Measurements from ENCODE around the gene KAT8. TPM values are rescaled to one million over a fixed set of nuclear protein-coding genes. Genes with fewer than 3 reads are reported as not detected.

Gene KAT8
- total RNA-seq, 1 donor: 31.8 TPM

DNA sequence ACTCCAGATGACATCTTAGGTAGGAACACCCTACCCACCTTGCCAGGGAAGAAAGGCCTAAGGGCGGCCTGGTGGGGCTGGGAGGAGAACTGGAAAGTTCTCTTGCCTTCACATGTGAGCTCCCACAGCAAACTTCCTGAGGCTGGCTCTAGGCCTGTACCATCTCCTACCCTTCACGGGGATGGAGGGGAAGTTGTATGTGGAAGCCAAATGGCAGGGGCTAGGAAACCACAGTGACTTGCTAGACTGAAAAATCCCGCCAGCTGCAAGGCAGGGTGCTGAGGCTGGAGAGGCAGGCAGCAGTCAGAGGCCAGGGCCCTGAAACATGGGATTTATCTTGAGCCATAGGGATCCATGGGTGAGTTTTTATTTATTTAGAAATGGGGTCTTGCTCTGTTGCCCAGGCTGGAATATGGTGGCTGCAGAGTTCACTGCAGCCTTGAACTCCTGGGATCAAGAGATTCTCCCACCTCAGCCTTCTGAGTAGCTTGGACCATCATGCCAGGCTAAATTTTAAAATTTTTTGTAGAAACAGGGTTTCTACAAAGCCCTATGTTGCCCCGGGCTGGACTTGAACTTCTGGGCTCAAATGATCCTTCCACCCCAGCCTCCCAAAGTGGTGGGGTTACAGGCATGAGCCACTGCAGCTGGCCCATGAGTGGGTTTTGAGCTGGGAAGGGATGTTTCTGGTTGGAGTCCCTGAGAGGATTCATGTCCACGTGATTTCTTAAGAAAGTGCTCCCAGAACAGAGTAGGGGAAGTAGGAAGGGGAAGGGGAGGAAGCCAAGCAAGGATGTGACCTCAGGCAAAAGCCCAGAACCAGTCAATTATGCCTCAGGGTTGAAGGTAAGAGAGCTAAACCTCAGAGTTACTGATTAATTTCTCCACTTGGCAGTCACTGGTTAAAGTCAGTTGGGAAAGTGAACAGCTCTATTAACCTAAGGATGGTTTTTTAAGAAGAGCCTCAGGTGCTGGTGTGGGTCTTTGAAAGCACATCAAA lies 4.0 kb upstream of the KAT8 start:
- peak; percentile 47 for DNase-seq (ENCODE audit: insufficient read length, low spot score, missing footprints)
- H3K79me2 ChIP-seq (ENCODE audit: insufficient read depth, low read length): peaks cover 18% of the 10 kb centered on the region
- no peaks in the 10 kb centered on the region for H3K27me3 ChIP-seq (ENCODE audit: insufficient read depth, low read length)
- no peak overlapping the region for H3K27ac ChIP-seq (ENCODE audit: low read depth, low read length)
- H3K4me3 ChIP-seq (ENCODE audit: insufficient read depth, low read length): no peak overlapping the region
- no peaks in the 10 kb centered on the region for H3K9me3 ChIP-seq (ENCODE audit: low read depth, low read length)
- no peak overlapping the region for H2AFZ ChIP-seq (ENCODE audit: low read length)
- peaks cover 38% of the 10 kb centered on the region for H3K36me3 ChIP-seq (ENCODE audit: insufficient read depth, low read length)
- peaks cover 4% of the 10 kb centered on the region for H4K20me1 ChIP-seq (ENCODE audit: insufficient read depth, low read length)
- no peak overlapping the region for H3K4me2 ChIP-seq (ENCODE audit: insufficient read depth, low read length)
- H3K4me1 ChIP-seq (ENCODE audit: insufficient read depth, low read length): peaks cover 16% of the 10 kb centered on the region
- TF ChIP-seq, protein P1, sequence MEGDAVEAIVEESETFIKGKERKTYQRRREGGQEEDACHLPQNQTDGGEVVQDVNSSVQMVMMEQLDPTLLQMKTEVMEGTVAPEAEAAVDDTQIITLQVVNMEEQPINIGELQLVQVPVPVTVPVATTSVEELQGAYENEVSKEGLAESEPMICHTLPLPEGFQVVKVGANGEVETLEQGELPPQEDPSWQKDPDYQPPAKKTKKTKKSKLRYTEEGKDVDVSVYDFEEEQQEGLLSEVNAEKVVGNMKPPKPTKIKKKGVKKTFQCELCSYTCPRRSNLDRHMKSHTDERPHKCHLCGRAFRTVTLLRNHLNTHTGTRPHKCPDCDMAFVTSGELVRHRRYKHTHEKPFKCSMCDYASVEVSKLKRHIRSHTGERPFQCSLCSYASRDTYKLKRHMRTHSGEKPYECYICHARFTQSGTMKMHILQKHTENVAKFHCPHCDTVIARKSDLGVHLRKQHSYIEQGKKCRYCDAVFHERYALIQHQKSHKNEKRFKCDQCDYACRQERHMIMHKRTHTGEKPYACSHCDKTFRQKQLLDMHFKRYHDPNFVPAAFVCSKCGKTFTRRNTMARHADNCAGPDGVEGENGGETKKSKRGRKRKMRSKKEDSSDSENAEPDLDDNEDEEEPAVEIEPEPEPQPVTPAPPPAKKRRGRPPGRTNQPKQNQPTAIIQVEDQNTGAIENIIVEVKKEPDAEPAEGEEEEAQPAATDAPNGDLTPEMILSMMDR (IDR thresholded peaks at IDR 0.05; ENCODE audit: extremely low read depth, low read depth, low read length): no peak

DNA sequence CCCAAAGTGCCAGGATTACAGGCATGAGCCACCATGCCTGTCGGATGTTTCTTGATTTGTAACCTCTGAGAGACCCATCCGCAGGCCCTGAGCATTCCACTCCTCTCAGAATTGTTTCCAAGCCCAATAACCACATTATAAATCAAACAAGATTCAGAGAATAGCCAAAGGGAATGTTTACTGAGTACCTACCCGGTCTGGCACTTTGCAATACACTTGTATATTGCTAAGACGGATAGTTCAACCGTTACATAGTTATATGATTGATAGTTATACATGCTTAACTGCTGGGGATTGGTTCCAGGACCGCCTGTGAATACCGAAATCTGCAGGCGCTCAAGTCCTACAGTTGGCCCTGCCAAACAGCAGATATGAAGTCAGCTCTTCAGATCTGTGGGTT lies 3.0 kb upstream of the KAT8 start:
- H3K4me2 ChIP-seq (ENCODE audit: insufficient read depth, low read length): no peak overlapping the region
- peaks cover 39% of the 10 kb centered on the region for H3K36me3 ChIP-seq (ENCODE audit: insufficient read depth, low read length)
- peak; percentile 35 for DNase-seq (ENCODE audit: insufficient read length, low spot score, missing footprints)
- TF ChIP-seq, protein P1 (IDR thresholded peaks at IDR 0.05; ENCODE audit: extremely low read depth, low read depth, low read length): no peak
- H2AFZ ChIP-seq (ENCODE audit: low read length): no peak overlapping the region
- peaks cover 12% of the 10 kb centered on the region for H3K4me1 ChIP-seq (ENCODE audit: insufficient read depth, low read length)
- no peaks in the 10 kb centered on the region for H3K27me3 ChIP-seq (ENCODE audit: insufficient read depth, low read length)
- no peaks in the 10 kb centered on the region for H3K9me3 ChIP-seq (ENCODE audit: low read depth, low read length)
- no peak overlapping the region for H3K4me3 ChIP-seq (ENCODE audit: insufficient read depth, low read length)
- H3K27ac ChIP-seq (ENCODE audit: low read depth, low read length): no peak overlapping the region
- peaks cover 16% of the 10 kb centered on the region for H3K79me2 ChIP-seq (ENCODE audit: insufficient read depth, low read length)
- peaks cover 9% of the 10 kb centered on the region for H4K20me1 ChIP-seq (ENCODE audit: insufficient read depth, low read length)

DNA sequence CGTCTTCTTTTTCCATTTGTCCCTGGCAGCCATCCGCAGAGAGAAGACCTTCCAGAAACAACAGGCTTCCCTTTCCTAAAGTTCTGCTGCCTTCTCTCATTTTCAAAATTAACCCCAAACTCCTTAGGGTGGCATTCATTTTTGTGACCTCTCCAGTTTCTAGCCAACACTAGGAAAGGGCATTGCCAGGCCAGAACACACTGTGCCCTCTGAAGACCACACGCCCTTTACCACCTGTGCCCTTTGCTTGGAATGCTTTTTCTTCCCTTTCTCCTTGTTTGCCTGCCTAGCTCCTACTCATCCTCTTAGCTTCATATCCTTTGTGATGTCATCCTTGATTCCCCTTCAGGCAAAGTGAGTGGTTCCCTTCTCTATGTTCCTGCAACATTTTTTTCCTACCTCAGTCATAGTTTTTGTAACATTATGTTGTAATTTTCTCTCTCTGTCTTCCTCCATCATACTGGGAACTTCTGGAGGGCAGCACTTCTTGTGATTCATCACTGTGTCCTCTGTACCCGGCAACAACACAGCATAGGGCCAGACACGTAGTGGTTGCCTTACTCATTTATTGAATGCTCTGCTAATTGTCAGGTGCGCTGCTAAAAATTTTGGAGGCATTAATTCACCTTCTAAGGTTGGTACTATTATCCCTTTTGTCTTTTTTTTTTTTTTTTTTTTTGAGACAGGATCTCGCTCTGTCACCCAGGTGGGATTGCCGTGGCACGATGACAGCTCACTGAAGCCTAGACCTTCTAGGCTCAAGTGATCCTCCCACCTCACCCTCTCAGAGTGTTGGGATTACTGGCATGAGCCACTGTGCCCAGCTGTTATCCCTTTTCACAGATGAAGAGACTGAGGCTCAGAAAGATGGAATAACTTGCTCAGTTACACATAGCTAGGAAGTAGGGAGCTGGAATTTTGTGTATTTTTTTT lies 1.0 kb downstream of the KAT8 start:
- TF ChIP-seq, protein P1 (IDR thresholded peaks at IDR 0.05; ENCODE audit: extremely low read depth, low read depth, low read length): no peak
- DNase-seq (ENCODE audit: insufficient read length, low spot score, missing footprints): peak; percentile 95
- Histone ChIP-seq H4K20me1 (ENCODE audit: insufficient read depth, low read length) (peaks cover 6% of the 10 kb centered on the region), H3K27ac (ENCODE audit: low read depth, low read length) (peak overlapping the region; percentile 97), H3K4me1 (ENCODE audit: insufficient read depth, low read length) (peaks cover 11% of the 10 kb centered on the region), H3K36me3 (ENCODE audit: insufficient read depth, low read length) (peaks cover 33% of the 10 kb centered on the region), H3K27me3 (ENCODE audit: insufficient read depth, low read length) (no peaks in the 10 kb centered on the region), H2AFZ (ENCODE audit: low read length) (peak overlapping the region; percentile 86), H3K4me3 (ENCODE audit: insufficient read depth, low read length) (peak overlapping the region; percentile 80), H3K4me2 (ENCODE audit: insufficient read depth, low read length) (peak overlapping the region; percentile 95), H3K79me2 (ENCODE audit: insufficient read depth, low read length) (peaks cover 24% of the 10 kb centered on the region), H3K9me3 (ENCODE audit: low read depth, low read length) (no peaks in the 10 kb centered on the region)

Measured in osteoblast (primary cell).